Subcutaneous abdominal adipose tissue (tissue), 5 donors: ENCODE measurements around the gene RNF25.

Experiments used
- H3K27ac ChIP-seq: one replicate; pipeline ENCODE4 v1.7.0; 2013; ENCODE audit warnings: low read depth, mild to moderate bottlenecking, inconsistent platforms, low read length, moderate library complexity
- H3K27me3 ChIP-seq, 5 donors: one replicate each; pipeline ENCODE4 v1.7.0; 2013; ENCODE audit warnings: low read length in 5 of 5, inconsistent platforms in 1 of 5; ENCODE audit not compliant: control insufficient read depth in 5 of 5, insufficient read depth in 4 of 5
- H3K36me3 ChIP-seq, 5 donors: one replicate each; pipeline ENCODE4 v1.7.0; 2013; ENCODE audit warnings: low read length in 5 of 5; ENCODE audit not compliant: control insufficient read depth in 5 of 5, insufficient read depth in 5 of 5
- H3K4me1 ChIP-seq, 5 donors: one replicate each; pipeline ENCODE4 v1.7.0; 2013; ENCODE audit warnings: low read length in 5 of 5, mild to moderate bottlenecking in 3 of 5, moderate library complexity in 1 of 5; ENCODE audit not compliant: control insufficient read depth in 5 of 5, insufficient read depth in 5 of 5
- H3K4me3 ChIP-seq, 5 donors: one replicate each; pipeline ENCODE4 v1.7.0; 2013; ENCODE audit warnings: low read length in 5 of 5, low read depth in 1 of 5
- H3K9ac ChIP-seq, 5 donors: one replicate each; pipeline ENCODE4 v1.7.0; 2013; ENCODE audit warnings: low read length in 5 of 5, mild to moderate bottlenecking in 4 of 5, moderate library complexity in 3 of 5
- H3K9me3 ChIP-seq, 5 donors: one replicate each; pipeline ENCODE4 v1.7.0; 2013; ENCODE audit warnings: low read length in 5 of 5; ENCODE audit not compliant: control insufficient read depth in 5 of 5
- donor health status: healthy.
- donor health status: healthy.
- donor health status: healthy.
- donor health status: healthy.
- donor health status: healthy.

The RNF25 gene

DNA sequence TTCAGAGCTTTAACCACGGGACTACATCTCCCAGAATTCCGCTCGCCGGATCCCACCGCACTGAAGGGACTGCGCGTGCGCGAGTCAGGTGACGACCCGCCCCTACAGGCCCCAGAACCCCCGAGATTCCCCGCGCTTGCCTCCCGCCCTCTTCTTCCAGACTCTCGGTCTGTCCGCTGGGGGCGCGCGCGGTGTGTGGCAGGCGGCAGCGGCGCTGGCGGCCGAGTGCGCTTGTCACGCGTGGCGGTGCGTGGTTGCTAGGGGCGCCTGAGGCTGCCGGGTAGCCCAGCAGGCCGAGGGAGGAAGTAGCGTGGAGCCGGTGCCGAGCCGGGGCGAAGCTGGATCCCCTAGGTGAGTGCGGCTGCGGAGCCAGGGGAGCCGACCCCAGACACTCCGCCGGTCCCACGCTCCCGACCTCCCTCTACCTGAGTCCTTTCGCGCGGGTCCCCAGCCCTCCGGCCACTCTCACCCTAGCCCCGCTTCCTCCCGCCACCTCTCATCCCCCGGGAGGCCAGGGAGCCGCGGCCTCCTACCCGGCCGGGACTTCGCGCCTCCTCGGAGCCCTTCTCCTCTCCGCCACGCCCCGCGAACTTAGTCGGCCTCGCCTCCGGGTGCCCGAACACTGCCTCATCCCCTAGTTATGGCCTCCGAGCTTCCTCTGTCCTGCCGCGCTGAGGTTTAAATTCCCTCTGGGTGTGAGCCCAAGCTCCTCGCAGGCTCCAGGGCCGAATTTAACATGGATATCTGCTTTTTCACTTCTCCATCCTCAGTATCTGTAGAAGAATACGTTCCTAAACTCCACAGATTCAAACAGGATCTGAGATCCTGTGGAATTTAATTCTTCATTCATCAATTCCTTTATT is 39.1 kb upstream of the RNF25 start, which contains the start of gene TTLL4:
Gene TTLL4 (plus strand): TSS at position 149 of the 863 bp plus-strand sequence. CDS start 26,842 bp downstream, outside the sequence.
- Histone ChIP-seq H3K36me3 (peaks cover 0 to 2% (median under 1%) of the 10 kb centered on the region in 5 donors), H3K27ac (peak within 1 kb of the TSS; percentile 91), H3K4me3 (peak within 1 kb of the TSS; percentile 80 to 90 (median 84)), H3K9ac (peak within 1 kb of the TSS; percentile 66 to 92 (median 89)), H3K4me1 (peaks cover 0 to 18% (median 15%) of the 10 kb centered on the region in 5 donors), H3K27me3 (no peaks in the 10 kb centered on the region), H3K9me3 (no peaks in the 10 kb centered on the region)

DNA sequence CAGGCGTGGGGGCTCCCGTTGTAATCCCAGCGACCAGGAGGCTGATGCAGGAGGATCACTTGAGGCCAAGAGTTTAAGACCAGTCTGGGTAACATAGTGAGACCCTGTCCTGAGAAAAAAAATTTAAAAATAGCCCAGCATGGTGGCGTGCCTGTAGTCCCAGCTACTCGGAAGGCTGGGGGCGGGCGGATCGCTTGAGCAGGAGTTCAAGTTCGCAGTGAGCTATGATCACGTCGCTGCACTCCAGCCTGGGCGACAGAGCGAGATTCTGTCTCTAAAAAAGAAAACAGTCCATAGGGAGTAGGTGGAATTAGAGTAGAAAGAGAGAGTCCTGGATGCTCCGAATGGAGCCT is 38.5 kb upstream of the RNF25 start:
- Histone ChIP-seq H3K27ac (no peak overlapping the region), H3K4me1 (peaks cover 0 to 18% (median 15%) of the 10 kb centered on the region in 5 donors), H3K9me3 (no peaks in the 10 kb centered on the region), H3K9ac (peak overlapping the region in 1 of 5 donors; percentile 53), H3K36me3 (no peaks in the 10 kb centered on the region), H3K4me3 (peak overlapping the region; percentile 64 to 90 (median 80)), H3K27me3 (no peaks in the 10 kb centered on the region)

DNA sequence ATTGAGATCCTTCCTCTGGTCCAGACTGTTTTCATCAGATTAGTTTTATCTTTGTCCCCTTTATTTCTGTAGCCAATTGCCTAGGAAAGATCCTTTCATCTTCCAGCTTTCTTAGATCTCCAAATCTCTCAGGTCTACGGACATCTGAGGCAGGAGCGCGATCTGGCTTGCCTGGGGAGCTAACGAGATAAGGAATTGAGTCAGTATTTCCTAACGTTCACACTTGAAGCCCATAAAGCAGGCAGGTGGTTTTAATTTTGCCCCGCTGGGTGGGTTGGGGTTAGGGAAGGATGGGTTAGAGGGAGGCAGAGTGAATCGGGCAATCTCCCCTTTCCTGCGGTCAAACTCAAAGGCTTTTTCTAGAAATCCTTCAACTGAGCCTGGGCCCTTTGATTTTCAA is 38.1 kb upstream of the RNF25 start:
- peak overlapping the region; percentile 64 to 90 (median 80) for H3K4me3 ChIP-seq
- peaks cover 0 to 18% (median 15%) of the 10 kb centered on the region in 5 donors for H3K4me1 ChIP-seq
- H3K27me3 ChIP-seq: no peaks in the 10 kb centered on the region
- no peak overlapping the region for H3K27ac ChIP-seq
- H3K9ac ChIP-seq: no peak overlapping the region
- H3K9me3 ChIP-seq: no peaks in the 10 kb centered on the region
- no peaks in the 10 kb centered on the region for H3K36me3 ChIP-seq

DNA sequence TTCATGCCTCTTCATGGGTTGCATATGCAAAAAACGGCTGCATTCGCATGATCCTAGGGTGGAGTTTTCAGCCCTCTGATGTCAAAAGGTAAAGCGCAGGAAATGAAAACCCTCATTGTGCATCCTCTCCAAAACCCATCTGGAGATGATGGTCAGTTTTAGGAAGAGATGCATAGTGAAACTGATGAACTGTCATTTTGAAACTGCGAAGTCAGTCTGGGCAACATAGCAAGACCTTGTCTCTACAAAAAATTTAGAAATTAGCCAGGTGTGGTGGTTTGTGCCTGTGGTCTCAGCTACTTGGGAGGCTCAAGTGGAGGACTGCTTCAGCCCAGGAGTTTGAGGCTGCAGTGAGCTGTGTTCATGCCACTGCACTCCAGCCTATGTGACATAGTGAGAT is 36.3 kb upstream of the RNF25 start:
- H3K9ac ChIP-seq: no peak overlapping the region
- no peaks in the 10 kb centered on the region for H3K27me3 ChIP-seq
- H3K9me3 ChIP-seq: no peaks in the 10 kb centered on the region
- no peaks in the 10 kb centered on the region for H3K36me3 ChIP-seq
- H3K4me1 ChIP-seq: peaks cover 0 to 18% (median 15%) of the 10 kb centered on the region in 5 donors
- no peak overlapping the region for H3K27ac ChIP-seq
- H3K4me3 ChIP-seq: no peak overlapping the region

DNA sequence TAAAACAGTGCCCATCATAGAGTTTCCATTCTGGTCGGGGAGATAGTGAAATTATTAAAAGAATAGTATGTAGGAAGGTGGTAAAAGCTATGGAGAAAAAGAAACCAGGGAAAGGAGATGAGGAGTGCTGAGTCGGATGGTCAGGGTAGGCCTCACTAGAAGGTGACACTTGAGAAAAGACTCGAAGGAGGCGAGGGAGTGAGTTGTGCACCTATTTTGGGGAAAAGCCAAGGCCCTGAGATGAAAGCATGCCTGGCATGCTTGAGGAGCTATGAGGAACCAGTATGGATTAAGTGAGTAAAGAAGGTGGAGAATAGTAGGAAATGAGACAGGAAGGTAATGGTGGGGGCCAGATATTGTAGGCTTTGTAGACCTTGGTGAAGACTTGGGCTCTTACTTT is 31.5 kb upstream of the RNF25 start:
- Histone ChIP-seq H3K9ac (no peak overlapping the region), H3K27ac (no peak overlapping the region), H3K4me1 (peaks cover 0 to 11% (median 10%) of the 10 kb centered on the region in 5 donors), H3K27me3 (no peaks in the 10 kb centered on the region), H3K36me3 (peaks cover 0 to 27% (median 10%) of the 10 kb centered on the region in 5 donors), H3K9me3 (no peaks in the 10 kb centered on the region), H3K4me3 (no peak overlapping the region)

DNA sequence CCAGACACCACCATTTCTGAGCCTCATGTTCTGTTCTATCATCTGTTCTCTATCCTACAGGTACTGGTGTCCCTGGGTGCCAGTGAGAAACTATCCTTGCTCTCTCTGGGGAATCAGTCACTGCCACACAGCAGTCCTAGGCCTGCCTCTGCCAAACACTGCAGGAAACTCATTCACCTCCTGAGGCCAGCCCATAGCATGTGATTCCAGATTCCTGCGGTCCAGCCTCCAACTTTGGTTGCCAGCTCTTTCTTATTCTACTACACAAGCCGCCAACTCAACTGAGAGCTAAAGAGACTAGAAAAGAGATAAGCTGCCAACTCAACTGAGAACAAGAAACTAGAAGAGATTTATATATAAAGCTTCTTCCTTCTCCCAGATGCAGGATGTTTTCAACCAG is 30.0 kb upstream of the RNF25 start:
- no peaks in the 10 kb centered on the region for H3K9me3 ChIP-seq
- H3K27me3 ChIP-seq: no peaks in the 10 kb centered on the region
- H3K4me1 ChIP-seq: peaks cover 0 to 13% (median 11%) of the 10 kb centered on the region in 5 donors
- no peak overlapping the region for H3K4me3 ChIP-seq
- H3K36me3 ChIP-seq: peaks cover 0 to 41% (median 14%) of the 10 kb centered on the region in 5 donors
- no peak overlapping the region for H3K27ac ChIP-seq
- no peak overlapping the region for H3K9ac ChIP-seq

DNA sequence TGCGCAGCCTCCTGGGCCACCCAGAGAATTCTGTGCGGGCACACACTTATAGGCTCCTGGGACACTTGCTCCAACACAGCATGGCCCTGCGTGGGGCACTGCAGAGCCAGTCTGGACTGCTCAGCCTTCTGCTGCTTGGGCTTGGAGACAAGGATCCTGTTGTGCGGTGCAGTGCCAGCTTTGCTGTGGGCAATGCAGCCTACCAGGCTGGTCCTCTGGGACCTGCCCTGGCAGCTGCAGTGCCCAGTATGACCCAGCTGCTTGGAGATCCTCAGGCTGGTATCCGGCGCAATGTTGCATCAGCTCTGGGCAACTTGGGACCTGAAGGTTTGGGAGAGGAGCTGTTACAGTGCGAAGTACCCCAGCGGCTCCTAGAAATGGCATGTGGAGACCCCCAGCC is 27.1 kb upstream of the RNF25 start:
- Histone ChIP-seq H3K4me1 (peaks cover 0 to 13% (median 11%) of the 10 kb centered on the region in 5 donors), H3K27me3 (no peaks in the 10 kb centered on the region), H3K4me3 (no peak overlapping the region), H3K36me3 (peaks cover 2 to 55% (median 30%) of the 10 kb centered on the region in 5 donors), H3K9ac (no peak overlapping the region), H3K9me3 (no peaks in the 10 kb centered on the region), H3K27ac (no peak overlapping the region)

DNA sequence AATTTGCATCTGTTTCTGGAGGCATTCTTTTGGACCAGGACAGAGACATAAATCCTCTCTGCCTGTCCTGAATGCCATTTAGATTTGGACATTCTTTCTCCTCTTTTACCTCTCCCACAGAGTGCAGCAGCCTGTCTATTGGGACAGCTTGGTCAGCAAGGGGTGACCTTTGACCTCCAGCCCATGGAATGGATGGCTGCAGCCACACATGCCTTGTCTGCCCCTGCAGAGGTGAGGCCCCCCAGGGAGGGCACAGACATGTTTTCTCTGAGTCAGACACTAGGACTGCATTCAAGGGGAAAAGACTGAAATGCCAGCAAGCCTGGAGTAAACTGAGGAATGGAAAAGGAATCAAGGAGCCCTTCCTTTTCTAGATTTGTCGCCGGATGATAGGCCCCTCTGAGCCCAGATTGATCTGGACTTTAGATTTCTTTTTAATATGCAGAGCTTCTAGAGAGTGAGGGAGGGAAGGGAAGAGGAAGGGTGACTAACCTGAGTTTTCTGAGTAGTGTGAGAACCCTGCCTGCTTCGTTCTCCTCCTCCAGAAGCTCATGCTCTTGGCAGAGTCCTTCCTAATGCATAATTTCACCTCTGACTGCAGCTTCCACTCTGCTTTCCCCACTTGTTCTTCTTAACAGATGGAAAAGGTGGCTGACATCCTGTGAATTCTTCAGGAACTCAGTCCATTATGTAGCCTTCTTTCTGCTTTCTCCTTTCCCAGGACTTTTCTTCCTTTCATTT is 22.8 kb upstream of the RNF25 start:
- no peak overlapping the region for H3K9ac ChIP-seq
- peaks cover 0 to 13% (median 11%) of the 10 kb centered on the region in 5 donors for H3K4me1 ChIP-seq
- peaks cover 12 to 82% (median 64%) of the 10 kb centered on the region in 5 donors for H3K36me3 ChIP-seq
- no peak overlapping the region for H3K4me3 ChIP-seq
- no peaks in the 10 kb centered on the region for H3K9me3 ChIP-seq
- no peaks in the 10 kb centered on the region for H3K27me3 ChIP-seq
- no peak overlapping the region for H3K27ac ChIP-seq

DNA sequence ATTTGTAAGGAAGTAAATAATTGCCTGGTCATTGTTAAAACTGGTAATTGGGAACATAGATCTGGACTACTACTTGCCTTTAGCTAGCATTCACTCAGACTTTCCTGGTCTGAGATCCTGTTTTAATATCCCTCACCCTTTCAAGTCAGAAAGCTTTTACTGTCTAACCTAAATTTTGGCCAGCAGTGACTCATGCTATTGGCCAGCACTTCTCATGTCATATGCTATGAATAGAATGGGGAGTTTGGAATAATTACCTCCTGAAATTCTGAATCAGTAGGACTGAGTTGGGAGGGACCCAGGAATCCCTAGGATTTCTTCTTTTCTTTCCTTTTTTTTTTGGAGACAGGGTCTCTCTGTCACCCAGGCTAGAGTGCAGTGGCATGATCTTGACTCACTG is 19.4 kb upstream of the RNF25 start:
- Histone ChIP-seq H3K27me3 (no peaks in the 10 kb centered on the region), H3K27ac (no peak overlapping the region), H3K4me1 (peaks cover 0 to 3% (median 0%) of the 10 kb centered on the region in 5 donors), H3K36me3 (peaks cover 15 to 52% (median 48%) of the 10 kb centered on the region in 5 donors), H3K4me3 (no peak overlapping the region), H3K9me3 (no peaks in the 10 kb centered on the region), H3K9ac (no peak overlapping the region)
